Measurements from ENCODE around the gene RFX8. TPM values are rescaled to one million over a fixed set of nuclear protein-coding genes. Genes with fewer than 3 reads are reported as not detected.

The RFX8 gene
- total RNA-seq, 1 experiment from 2014 or later: not detected

DNA sequence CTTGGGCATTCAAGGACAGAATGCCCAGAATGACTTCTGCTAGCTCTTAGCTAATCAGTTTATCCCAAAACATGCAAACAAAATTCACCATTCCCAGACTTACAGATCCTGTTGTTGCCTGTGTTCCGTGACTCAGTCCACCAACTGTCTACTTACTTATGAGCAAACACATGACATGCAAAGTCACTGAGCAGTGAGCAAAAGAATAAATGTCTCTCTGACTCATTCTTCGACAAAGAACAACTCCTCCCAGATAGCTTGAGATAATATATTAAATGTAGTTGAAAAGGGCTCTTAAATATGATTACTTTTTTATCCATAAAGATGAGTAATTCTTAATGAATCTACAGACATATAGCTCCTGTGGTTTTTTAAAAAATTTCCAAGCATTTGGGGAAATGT is 78.6 kb downstream of the RFX8 start:
- in situ Hi-C loops (cut with HindIII; ENCODE audit: low sequenced_read_pairs): no loop called here
- DNase-seq (ENCODE audit: low spot score): no peak

- DNase-seq (ENCODE audit: low spot score): no peak
- in situ Hi-C loops (cut with HindIII; ENCODE audit: low sequenced_read_pairs): no loop called here
Observed at GRCh38 chr2:101395545-101396315, 79.2 kb downstream of the RFX8 start.

- no peak for DNase-seq (ENCODE audit: low spot score)
- in situ Hi-C loops (cut with HindIII; ENCODE audit: low sequenced_read_pairs): no loop called here
Observed at GRCh38 chr2:101388232-101388631, 86.7 kb downstream of the RFX8 start.

DNA sequence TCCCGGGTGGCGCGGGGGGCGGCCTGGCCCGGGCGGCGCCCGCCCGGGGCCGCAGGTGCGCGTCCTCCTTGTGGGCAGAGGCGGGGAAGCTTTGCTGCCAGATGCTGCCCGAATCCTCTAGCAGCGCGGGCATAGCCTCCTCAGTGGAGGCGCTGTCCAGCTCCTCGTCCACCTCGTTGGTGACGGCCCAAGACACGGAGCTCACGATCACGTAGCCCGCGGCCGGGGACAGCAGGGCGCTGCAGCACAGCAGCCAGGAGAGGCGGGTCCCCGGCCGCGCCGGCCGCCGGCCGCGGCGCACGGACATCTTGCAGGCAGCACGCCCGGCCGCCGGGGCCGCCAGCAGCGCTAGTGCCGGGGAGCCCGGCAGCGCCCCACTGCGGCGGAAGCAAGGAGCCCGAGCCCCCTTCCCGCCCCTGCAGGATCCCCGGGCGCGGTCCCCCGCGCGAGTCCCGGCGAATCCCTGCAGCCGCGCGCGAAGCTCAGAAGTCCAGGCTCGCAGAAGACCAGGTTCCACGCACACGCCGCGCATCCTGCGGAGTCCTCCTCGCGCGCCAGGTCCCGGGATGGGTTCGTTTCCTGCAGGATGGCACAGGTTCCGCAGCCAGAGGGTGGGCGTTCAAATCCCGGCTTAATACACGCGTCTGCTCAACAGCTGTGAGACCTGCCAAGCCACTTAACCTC is 87.6 kb downstream of the RFX8 start, which contains the start of gene CREG2:
TSS of gene CREG2 (minus strand) at position 353 of the 684 bp plus-strand sequence. CDS start at position 307, 46 bp downstream.
- no peak for DNase-seq (ENCODE audit: low spot score)
- in situ Hi-C loops (cut with HindIII; ENCODE audit: low sequenced_read_pairs): no loop called here

GRCh38 chr2:101386599-101387150 is 88.2 kb downstream of the RFX8 start:
- DNase-seq (ENCODE audit: low spot score): no peak
- in situ Hi-C loops (cut with HindIII; ENCODE audit: low sequenced_read_pairs): no loop called here

- in situ Hi-C loops (cut with HindIII; ENCODE audit: low sequenced_read_pairs): no loop called here
- no peak for DNase-seq (ENCODE audit: low spot score)
Observed at GRCh38 chr2:101383016-101383541, 91.8 kb downstream of the RFX8 start.

- in situ Hi-C loops (cut with HindIII; ENCODE audit: low sequenced_read_pairs): no loop called here
- no peak for DNase-seq (ENCODE audit: low spot score)
Observed at GRCh38 chr2:101382442-101382841, 92.5 kb downstream of the RFX8 start.

GRCh38 chr2:101380376-101380775 is 94.5 kb downstream of the RFX8 start:
- DNase-seq (ENCODE audit: low spot score): no peak
- in situ Hi-C loops (cut with HindIII; ENCODE audit: low sequenced_read_pairs): no loop called here

DNA sequence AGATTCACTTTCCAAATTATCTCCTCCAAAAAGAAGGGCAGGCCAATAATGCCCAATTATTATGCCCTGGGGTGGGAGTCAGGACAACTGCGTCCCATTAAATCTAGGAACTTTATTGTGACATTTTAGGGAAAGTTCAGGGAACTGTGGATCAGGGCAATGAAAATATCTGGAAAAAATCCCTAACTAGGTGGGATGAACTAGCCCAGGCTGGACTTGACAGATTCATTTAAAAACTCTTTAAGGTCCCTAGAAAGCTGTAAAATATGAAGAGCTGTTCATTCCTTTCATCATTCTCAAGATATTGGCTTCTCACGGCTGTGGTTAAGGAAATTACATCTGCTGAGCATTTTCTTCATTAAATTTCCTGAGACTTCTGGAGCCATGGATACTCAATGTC is 95.8 kb downstream of the RFX8 start:
- no peak for DNase-seq (ENCODE audit: low spot score)
- in situ Hi-C loops (cut with HindIII; ENCODE audit: low sequenced_read_pairs): no loop called here

- DNase-seq (ENCODE audit: low spot score): no peak
- in situ Hi-C loops (cut with HindIII; ENCODE audit: low sequenced_read_pairs): no loop called here
Observed at GRCh38 chr2:101375653-101376052, 99.3 kb downstream of the RFX8 start.

- DNase-seq (ENCODE audit: low spot score): no peak
- in situ Hi-C loops (cut with HindIII; ENCODE audit: low sequenced_read_pairs): no loop called here
Observed at GRCh38 chr2:101374821-101375561, 99.9 kb downstream of the RFX8 start.

DNA sequence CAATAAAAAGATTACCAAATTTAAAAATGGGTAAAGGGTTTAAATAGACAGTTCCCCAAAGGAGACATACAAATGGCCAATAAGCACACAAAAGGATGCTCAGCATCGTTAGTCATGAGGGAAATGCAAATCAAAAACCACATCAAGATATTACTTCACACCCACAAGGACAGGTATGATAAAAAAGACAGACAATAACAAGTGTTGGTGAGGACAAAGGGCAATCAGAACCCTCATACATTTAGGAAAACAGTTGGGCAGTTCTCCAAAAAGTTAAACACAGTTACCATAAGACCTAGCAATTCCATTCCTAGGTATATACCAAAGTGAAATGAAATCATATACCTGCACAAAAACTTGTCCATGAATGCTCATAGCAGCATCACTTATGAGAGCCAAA is 102.1 kb downstream of the RFX8 start:
- in situ Hi-C loops (cut with HindIII; ENCODE audit: low sequenced_read_pairs): no loop called here
- no peak for DNase-seq (ENCODE audit: low spot score)

DNA sequence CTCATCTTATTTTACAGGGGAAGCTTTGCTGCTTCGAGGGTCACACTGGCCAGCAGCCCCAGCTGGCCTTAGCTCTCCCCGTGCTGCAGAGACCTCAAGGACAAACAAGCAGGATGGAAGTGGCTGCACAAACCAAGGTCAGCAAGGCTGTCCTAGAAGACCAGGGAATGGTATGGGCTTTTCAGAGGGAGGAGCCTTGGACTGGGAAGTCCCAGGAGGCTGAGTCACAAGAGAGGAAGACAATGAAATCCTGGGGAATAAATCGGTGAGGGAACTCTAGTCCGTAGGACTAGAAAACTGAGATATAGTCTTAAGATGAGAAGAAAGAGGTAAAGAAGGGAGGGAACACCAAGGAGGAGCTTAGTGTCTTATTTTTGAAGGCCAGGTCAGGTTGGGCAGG is 103.3 kb downstream of the RFX8 start:
- in situ Hi-C loops (cut with HindIII; ENCODE audit: low sequenced_read_pairs): no loop called here
- no peak for DNase-seq (ENCODE audit: low spot score)

DNA sequence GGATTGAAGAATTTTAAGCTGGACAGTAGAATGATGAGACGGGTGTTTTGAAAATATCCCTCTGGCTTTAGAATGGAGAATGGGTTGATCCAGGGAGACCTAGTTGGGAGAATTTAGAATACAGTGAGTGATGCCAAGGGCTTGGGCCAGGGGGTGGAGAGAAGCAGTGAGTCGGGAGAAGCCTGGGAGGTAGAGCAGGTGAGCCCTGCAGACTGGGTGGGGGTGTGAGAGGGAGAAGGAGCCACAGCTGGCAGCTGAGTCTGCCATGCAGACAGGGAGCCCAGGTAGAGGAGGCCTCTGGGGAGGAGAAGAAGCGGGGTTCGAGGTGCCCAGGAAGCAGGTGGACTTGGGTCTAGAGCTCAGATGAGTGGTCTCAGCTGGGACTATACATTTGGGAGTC is 105.8 kb downstream of the RFX8 start:
- in situ Hi-C loops (cut with HindIII; ENCODE audit: low sequenced_read_pairs): no loop called here
- no peak for DNase-seq (ENCODE audit: low spot score)

GRCh38 chr2:101368376-101368775 is 106.5 kb downstream of the RFX8 start:
- in situ Hi-C loops (cut with HindIII; ENCODE audit: low sequenced_read_pairs): no loop called here
- DNase-seq (ENCODE audit: low spot score): no peak

DNA sequence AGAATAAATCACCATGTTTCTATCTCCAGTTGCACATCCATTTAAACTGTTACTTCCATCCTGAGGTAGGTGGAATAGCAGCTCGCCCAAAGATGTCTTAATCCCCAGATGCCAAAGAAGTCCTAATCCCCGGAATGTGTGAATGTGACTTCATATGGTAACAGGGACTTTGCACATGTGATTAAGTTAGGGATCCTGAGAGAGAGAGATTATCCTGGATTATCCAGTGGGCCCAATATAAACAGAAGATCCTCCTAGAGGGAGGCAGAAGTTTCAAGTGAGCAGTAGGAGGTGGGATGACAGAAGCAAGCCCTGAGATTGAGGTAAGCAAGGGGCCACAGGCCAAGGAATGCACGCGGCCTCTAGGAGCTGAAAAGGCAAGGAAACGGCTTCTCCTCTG is 107.4 kb downstream of the RFX8 start:
- in situ Hi-C loops (cut with HindIII; ENCODE audit: low sequenced_read_pairs): no loop called here

DNA sequence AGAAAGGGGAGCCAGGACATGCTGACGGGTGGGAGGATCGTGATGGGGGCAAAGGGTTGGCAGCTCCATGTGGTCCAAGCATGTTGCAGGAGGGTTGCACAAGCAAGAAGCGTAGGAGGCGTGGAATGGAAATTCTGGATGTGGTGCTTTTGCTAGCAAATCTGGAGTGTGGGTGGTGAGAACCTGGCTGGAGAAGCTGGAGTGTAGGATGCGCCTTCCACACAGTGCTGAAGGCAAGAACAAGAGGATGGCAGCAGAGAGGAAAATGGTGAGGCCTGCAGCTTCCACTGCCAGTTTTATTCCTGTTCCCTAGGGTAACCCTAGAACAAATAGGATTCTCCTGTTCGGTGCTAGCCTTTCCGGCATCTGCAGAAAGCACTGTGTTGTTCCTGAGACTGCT is 110.0 kb downstream of the RFX8 start:
- in situ Hi-C loops (cut with HindIII; ENCODE audit: low sequenced_read_pairs): no loop called here
- DNase-seq (ENCODE audit: low spot score): no peak

More for the DNA sequence above, 107.4 kb downstream of the RFX8 start:
- no peak for DNase-seq (ENCODE audit: low spot score)

GRCh38 chr2:101362777-101363176 is 112.1 kb downstream of the RFX8 start:
- DNase-seq (ENCODE audit: low spot score): no peak
- in situ Hi-C loops (cut with HindIII; ENCODE audit: low sequenced_read_pairs): no loop called here

DNA sequence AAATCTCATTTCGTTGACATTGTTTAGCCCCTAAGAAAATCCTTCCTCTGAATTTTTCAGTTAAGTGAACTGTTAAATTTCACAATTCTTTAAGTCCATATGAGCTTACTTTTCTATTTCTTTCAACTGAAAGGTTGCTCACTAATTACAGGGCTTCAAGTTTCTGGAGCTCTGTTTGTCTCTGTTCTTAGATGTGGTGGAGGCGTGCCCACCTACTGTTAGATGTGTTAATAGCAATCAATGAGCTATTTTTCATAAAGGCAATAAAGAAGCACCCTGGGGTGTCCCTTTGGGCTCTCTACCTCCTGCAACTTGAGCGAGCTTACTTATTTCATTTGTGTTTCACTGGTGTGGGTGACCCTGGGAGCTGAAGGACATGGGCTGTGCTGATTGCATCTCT is 112.6 kb downstream of the RFX8 start:
- in situ Hi-C loops (cut with HindIII; ENCODE audit: low sequenced_read_pairs): no loop called here
- DNase-seq (ENCODE audit: low spot score): no peak

GRCh38 chr2:101361522-101361921 is 113.4 kb downstream of the RFX8 start:
- in situ Hi-C loops (cut with HindIII; ENCODE audit: low sequenced_read_pairs): no loop called here

More at GRCh38 chr2:101361522-101361921, 113.4 kb downstream of the RFX8 start:
- no peak for DNase-seq (ENCODE audit: low spot score)

Data from G401 (cell line).